A549 (cell line): ENCODE data around the gene NCOA4. TPM values are rescaled to one million over a fixed set of nuclear protein-coding genes. Genes with fewer than 3 reads are reported as not detected.
"Not testable (repeated sequence)": the region's sequence is repeated elsewhere in the genome, so short reads cannot be mapped to it uniquely, and the experiment has no call there.

Experiments used
- ATAC-seq, 2 experiments: fragments of 200-7000 bp in 1 of 2; fragments of >200 bp in 1 of 2; cut with Nextera tagmentation in 1 of 2; cut with Tn5 transposase in 1 of 2; 3 replicates each; pipeline versions ENCODE4 v1.8.0 to v1.9.1; 2018 to 2020; ENCODE audit warnings: mild to moderate bottlenecking in 1 of 2, moderate library complexity in 1 of 2
- CTCF ChIA-PET: fragments of 300-600 bp; sonication (Branson Sonifier 250); formaldehyde crosslinking; extraction: SDS; loops from one replicate; lab custom pipeline; 2021; ENCODE audit warnings: antibody characterized with exemption, inconsistent platforms; lab: Yijun Ruan, JAX
- POLR2A ChIA-PET: fragments of 350-600 bp; formaldehyde crosslinking; extraction: SDS; loops from one replicate; lab custom pipeline; 2021; ENCODE audit warnings: antibody characterized with exemption, inconsistent platforms; lab: Yijun Ruan, JAX
- DNase-seq, 2 experiments: peaks; one replicate each; pipeline versions ENCODE4 v3.0.0 to v3.0.0-alpha.2; 2011 to 2016; ENCODE audit warnings: low read depth in 1 of 2, low spot score in 1 of 2
- FAIRE-seq: peaks from 2 replicates; lab custom pipeline; 2011; peaks lifted over from hg19 to GRCh38; lab: Jason Lieb, UNC
- H3K27ac ChIP-seq, 2 experiments: fragments of >200 bp; sonication (Bioruptor Twin); formaldehyde crosslinking; 3 replicates each; pipeline ENCODE4 v1.5.1; 2016 to 2017
- H3K4me1 ChIP-seq: fragments of >200 bp; sonication (Bioruptor Twin); formaldehyde crosslinking; 3 replicates; pipeline ENCODE4 v1.6.1; 2016
- H3K4me2 ChIP-seq: fragments of >200 bp; sonication (Bioruptor Twin); formaldehyde crosslinking; 3 replicates; pipeline ENCODE4 v1.6.1; 2016
- H3K4me3 ChIP-seq: fragments of >200 bp; sonication (Bioruptor Twin); formaldehyde crosslinking; 3 replicates; pipeline ENCODE4 v1.5.1; 2016
- H3K9me3 ChIP-seq: fragments of >200 bp; sonication (Bioruptor Twin); formaldehyde crosslinking; 3 replicates; pipeline ENCODE4 v1.6.1; 2016
- CTCF ChIP-seq: fragments of >200 bp; sonication (Bioruptor Twin); formaldehyde crosslinking; IDR thresholded peaks from 3 replicates; pipeline ENCODE4 v1.5.1; 2016
- KDM1A ChIP-seq: fragments of 200-600 bp; sonication (generic); IDR thresholded peaks from 2 replicates; pipeline ENCODE4 v1.6.1; 2016; ENCODE audit warnings: low read depth, mild to moderate bottlenecking
- MYC ChIP-seq: IDR thresholded peaks from 2 replicates; pipeline ENCODE4 v1.6.1; 2012; ENCODE audit warnings: mild to moderate bottlenecking, inconsistent platforms, low read length, improper control_type of control experiment, borderline replicate concordance
- RAD21 ChIP-seq, 2 experiments: fragments of >200 bp in 1 of 2; sonication (Bioruptor Twin) in 1 of 2; formaldehyde crosslinking in 1 of 2; IDR thresholded peaks in 1 of 2; conservative IDR thresholded peaks in 1 of 2; 2 replicates in 1 of 2; 3 replicates in 1 of 2; pipeline ENCODE4 v1.6.1; 2012 to 2018; ENCODE audit warnings: inconsistent platforms in 1 of 2
- SMC3 ChIP-seq: fragments of >200 bp; sonication (Bioruptor Twin); formaldehyde crosslinking; IDR thresholded peaks from 3 replicates; pipeline ENCODE4 v1.6.1; 2018; ENCODE audit warnings: inconsistent platforms
- USF2 ChIP-seq: fragments of 450-650 bp; IDR thresholded peaks from 2 replicates; pipeline ENCODE4 v1.6.1; 2014; ENCODE audit warnings: antibody characterized with exemption
- WGBS: methylation state at CpG from one replicate; pipeline ENCODE4 v1.1.6; 2017; ENCODE audit errors: missing lambda C conversion rate; 5-methylcytosine and 5-hydroxymethylcytosine counted together
- polyA plus RNA-seq, 4 experiments: library from polyadenylated mRNA; depleted of rRNA in 3 of 4; stranded (reverse); fragments of >200 nt; fragmentation: RNase III in 1 of 4; extraction: RNeasy Plus Mini Kit Qiagen cat#74134 plus additional on column Dnase treatment in 1 of 4; gene quantifications; 2 replicates in 3 of 4; 3 replicates in 1 of 4; pipeline ENCODE4 v1.2.3, GENCODE V29; 2011 to 2017

The NCOA4 gene
- polyA plus RNA-seq, 2 of the 4 experiments (the other 2 are of a cell fraction), result 72.1 to 112 TPM

- TF ChIP-seq CTCF, result no peak
- TF ChIP-seq KDM1A, result no peak
- no peak for TF ChIP-seq MYC
- no peak for TF ChIP-seq USF2
Observed at GRCh38 chr10:45997557-45997956, 32.9 kb downstream of the NCOA4 start (continued).

- FAIRE-seq, H3K9me3 ChIP-seq, H3K27ac ChIP-seq, ATAC-seq, CTCF ChIA-PET, H3K4me1 ChIP-seq, H3K4me3 ChIP-seq, DNase-seq, POLR2A ChIA-PET, H3K4me2 ChIP-seq: not testable (repeated sequence)
- 72% methylated on average over 3 of the region's 3 CpGs for WGBS
Observed at GRCh38 chr10:45985590-45985989, 44.8 kb downstream of the NCOA4 start.

- H3K27ac ChIP-seq, FAIRE-seq, ATAC-seq, DNase-seq, POLR2A ChIA-PET, H3K4me3 ChIP-seq, H3K4me1 ChIP-seq, H3K9me3 ChIP-seq, H3K4me2 ChIP-seq, CTCF ChIA-PET: not testable (repeated sequence)
- WGBS, result 87% methylated on average over 2 of the region's 2 CpGs
Observed at GRCh38 chr10:45984473-45984872, 46.0 kb downstream of the NCOA4 start.

GRCh38 chr10:45983538-45984186, 46.8 kb downstream of the NCOA4 start:
- H3K4me1 ChIP-seq, POLR2A ChIA-PET, CTCF ChIA-PET, H3K4me2 ChIP-seq, H3K4me3 ChIP-seq, FAIRE-seq, H3K27ac ChIP-seq, H3K9me3 ChIP-seq: not testable (repeated sequence)
- TF ChIP-seq SMC3, result peak; percentile 27; the same call in 1 of the 3 replicates
- peak; percentile 44 for TF ChIP-seq CTCF
- peak; percentile 26 to 34; a peak in 3 of 5 replicates for TF ChIP-seq RAD21 (conservative IDR thresholded peaks at IDR 0.05 in 1 of 2, IDR thresholded peaks at IDR 0.05 in 1 of 2)
- peak in 1 of 2 experiments; percentile 59 for DNase-seq
- WGBS, result 75% methylated on average over 6 of the region's 6 CpGs
- ATAC-seq, result peak; percentile 89 to 94

- DNase-seq, H3K4me2 ChIP-seq, FAIRE-seq, POLR2A ChIA-PET, H3K9me3 ChIP-seq, H3K4me1 ChIP-seq, CTCF ChIA-PET, H3K4me3 ChIP-seq, ATAC-seq, H3K27ac ChIP-seq: not testable (repeated sequence)
- 64% methylated on average over 1 of the region's 1 CpG for WGBS
Observed at GRCh38 chr10:45981367-45981766, 49.1 kb downstream of the NCOA4 start.

GRCh38 chr10:45978554-45978953, 51.9 kb downstream of the NCOA4 start:
- H3K4me1 ChIP-seq, POLR2A ChIA-PET, FAIRE-seq, H3K27ac ChIP-seq, H3K4me2 ChIP-seq, H3K4me3 ChIP-seq, ATAC-seq, DNase-seq, CTCF ChIA-PET, H3K9me3 ChIP-seq: not testable (repeated sequence)
- 90% methylated on average over 1 of the region's 2 CpGs for WGBS

GRCh38 chr10:45974041-45974440, 56.4 kb downstream of the NCOA4 start:
- peak overlapping the region; percentile 97 for H3K4me2 ChIP-seq
- POLR2A ChIA-PET, CTCF ChIA-PET, DNase-seq, H3K4me3 ChIP-seq, H3K27ac ChIP-seq, H3K9me3 ChIP-seq, H3K4me1 ChIP-seq, ATAC-seq, FAIRE-seq: not testable (repeated sequence)
- 56% methylated on average over 3 of the region's 3 CpGs for WGBS

- POLR2A ChIA-PET, result interaction anchor here (1.1 kb wide), 1 partner anchor 37 kb away, joined by 3 read pairs; no protein-coding TSS in a partner anchor
- not testable (repeated sequence) for FAIRE-seq
Observed at GRCh38 chr10:45972813-45973169, 57.6 kb downstream of the NCOA4 start.

More at GRCh38 chr10:45972813-45973169, 57.6 kb downstream of the NCOA4 start:
- Histone ChIP-seq H3K4me3 (peak overlapping the region; percentile 89), H3K27ac (peak overlapping the region; percentile 86 to 88), H3K4me2 (peak overlapping the region; percentile 97)
- ATAC-seq, result peak; percentile 51 to 75; a peak in 5 of 6 replicates
- CTCF ChIA-PET, H3K4me1 ChIP-seq, DNase-seq, H3K9me3 ChIP-seq: not testable (repeated sequence)
- under 1% methylated on average over 10 of the region's 10 CpGs for WGBS
